Right cardiac atrium (tissue), 5 donors: ENCODE data around the gene KCNJ5. TPM values are rescaled to one million over a fixed set of nuclear protein-coding genes. Genes with fewer than 3 reads are reported as not detected.
A peak's percentile ranks its signal among the peaks of the same experiment; 100 is the strongest.

ENCODE experiments used
- ATAC-seq, 2 donors: fragments of 200-7000 bp; cut with Tn5 transposase; one replicate each; pipeline versions ENCODE4 v1.8.0 to v1.9.1; 2020; ENCODE audit warnings: moderate library complexity in 2 of 2, mild to moderate bottlenecking in 1 of 2
- DNase-seq, 3 donors: peaks; one replicate each; pipeline ENCODE4 v3.0.0-alpha.2; 2020
- H3K27ac ChIP-seq: one replicate; pipeline ENCODE4 v1.5.1; 2013; ENCODE audit warnings: mild to moderate bottlenecking, low read length, control low read depth, moderate library complexity
- H3K27me3 ChIP-seq: one replicate; pipeline ENCODE4 v1.6.1; 2013; ENCODE audit not compliant: control insufficient read depth, insufficient read depth
- H3K4me1 ChIP-seq: one replicate; pipeline ENCODE4 v1.6.1; 2013; ENCODE audit warnings: low read length; ENCODE audit not compliant: control insufficient read depth, insufficient read depth
- H3K4me3 ChIP-seq: one replicate; pipeline ENCODE4 v1.5.1; 2013; ENCODE audit warnings: low read length, control low read depth
- H3K9me3 ChIP-seq: one replicate; pipeline ENCODE4 v1.6.1; 2013; ENCODE audit warnings: low read length; ENCODE audit not compliant: control insufficient read depth
- WGBS: extraction: QIAGEN DNeasy Blood & Tissue Kit; methylation state at CpG from one replicate; pipeline ENCODE4 v1.1.7; 2013; 5-methylcytosine and 5-hydroxymethylcytosine counted together
- intact Hi-C, 4 donors: fragments of 100-400 bp; cut with DNase I; formaldehyde crosslinking; loops; one replicate each; pipeline versions ENCODE4 v1.11.0 to v1.14.0; 2022 to 2023
- polyA plus RNA-seq: library from polyadenylated mRNA; stranded (reverse); fragments of 200-250 nt; gene quantifications from one replicate; pipeline ENCODE4 v1.2.3, GENCODE V29; 2013
- total RNA-seq, 4 donors: library from RNA; stranded (reverse); fragmentation: NEBNext Ultra II Directional; extraction: Animal tissue kit (Norgen Biotek cat#: 25700); gene quantifications; one replicate each; pipeline ENCODE4 v1.2.1, GENCODE V29; 2021
- donor health status: healthy with polysubstance abuse.
- donor health status: DM: no; HTN: yes; CAD: no.
- donor health status: DM: no; HTN: no; CAD: no.
- donor health status: DM: no; HTN: yes; CAD: no; lungs with severe emphysema.
- donor health status: DM: yes; HTN: yes; CAD: no.

The KCNJ5 gene
- total and polyA plus RNA-seq, 5 donors = 9.3 to 30.0 (median 21.1) TPM

DNA sequence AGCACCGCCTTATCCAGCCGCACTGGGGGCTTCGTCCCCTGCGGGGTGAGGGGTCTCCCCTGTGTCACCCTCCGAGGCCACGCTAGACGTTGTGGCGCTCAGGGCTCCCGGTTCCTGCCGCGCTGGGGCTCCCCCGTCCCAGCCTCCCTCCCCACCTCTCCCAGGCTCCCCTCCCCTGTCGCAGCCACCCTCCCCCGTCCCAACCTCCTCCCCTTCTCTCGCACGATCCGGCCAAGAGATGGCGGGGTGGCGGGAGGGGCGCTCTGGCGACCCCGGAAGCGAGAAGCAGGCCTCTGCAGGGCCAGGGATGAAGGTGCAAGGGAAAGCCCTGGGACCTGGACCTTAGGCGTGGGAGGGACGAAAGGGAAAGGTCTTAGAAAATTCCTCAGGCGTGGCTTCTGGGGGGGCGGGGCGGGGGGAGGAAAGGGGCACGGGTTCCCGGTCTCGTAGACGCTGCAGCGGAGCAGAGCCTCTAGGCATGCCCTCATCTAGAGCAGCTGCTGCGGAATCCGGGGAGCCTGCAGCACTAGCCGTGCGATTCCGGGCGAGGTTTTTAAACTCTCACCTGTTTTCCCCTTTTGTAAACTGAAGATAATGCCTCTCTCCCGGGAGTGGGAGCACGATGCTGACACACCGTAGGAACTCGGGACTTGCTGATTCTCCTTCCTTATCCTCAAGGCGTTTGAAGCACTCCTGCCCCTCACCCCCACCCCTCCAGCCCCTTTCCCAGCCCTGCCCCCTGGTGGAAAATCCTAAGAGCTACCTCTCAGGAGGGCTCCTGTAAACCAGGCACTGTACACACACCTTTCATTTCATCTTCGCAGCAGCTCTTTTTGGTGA lies 14.4 kb downstream of the KCNJ5 start:
- peak overlapping the region; percentile 82 for H3K4me3 ChIP-seq
- H3K4me1 ChIP-seq = peaks cover 14% of the 10 kb centered on the region
- intact Hi-C loops = no loop called here
- peak overlapping the region; percentile 70 for H3K27ac ChIP-seq
- peak in 2 of 3 donors; percentile 60 to 71 for DNase-seq
- peak; percentile 50 to 53 for ATAC-seq
- 3% methylated on average over 45 of the region's 45 CpGs for WGBS
- H3K27me3 ChIP-seq = no peaks in the 10 kb centered on the region
- no peaks in the 10 kb centered on the region for H3K9me3 ChIP-seq

DNA sequence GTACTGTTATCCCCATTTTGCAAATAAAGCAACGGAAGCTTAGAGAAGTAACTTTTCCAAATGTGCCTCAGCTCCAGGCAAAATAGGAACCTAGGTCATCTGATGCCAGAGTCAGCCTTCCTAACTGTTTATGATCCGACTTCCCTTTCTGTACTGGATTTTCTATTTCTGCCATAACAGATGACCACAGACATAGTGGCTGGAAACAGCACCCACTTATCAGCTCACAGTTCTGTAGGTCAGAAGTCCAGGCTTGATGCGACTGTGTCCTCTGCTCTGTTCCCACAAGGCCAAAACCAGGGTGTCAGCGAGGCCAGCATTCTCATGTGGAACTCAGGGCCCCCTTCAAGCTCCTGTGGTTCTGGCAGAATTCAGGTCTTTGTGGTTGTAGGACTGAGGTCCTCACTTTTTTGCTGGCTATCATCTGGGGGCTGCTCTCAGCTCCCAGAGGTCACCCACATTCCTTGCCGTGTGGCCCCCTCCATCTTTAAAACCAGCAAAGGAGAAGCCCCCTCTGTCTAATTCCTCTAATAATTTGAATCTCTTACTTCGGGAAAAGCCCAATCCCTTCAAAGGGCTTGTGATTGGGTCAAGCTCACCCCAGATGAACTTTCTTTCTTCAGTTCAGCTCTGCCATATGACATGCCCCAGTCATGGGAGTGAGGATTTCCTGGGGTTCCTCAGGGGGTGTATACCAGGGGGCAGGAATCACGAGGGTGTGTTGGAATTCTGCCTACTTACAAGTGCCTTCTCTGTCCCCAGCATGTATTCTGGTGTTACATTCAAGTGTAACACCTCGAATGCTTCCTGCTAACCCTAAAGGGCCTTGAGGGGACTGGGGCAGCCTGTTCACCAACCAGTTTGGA lies 15.3 kb downstream of the KCNJ5 start:
- no peaks in the 10 kb centered on the region for H3K27me3 ChIP-seq
- DNase-seq (no peak), ATAC-seq (peak in 1 of 2 donors; percentile 12)
- peaks cover 13% of the 10 kb centered on the region for H3K4me1 ChIP-seq
- intact Hi-C loops = no loop called here
- peak overlapping the region; percentile 70 for H3K27ac ChIP-seq
- no peaks in the 10 kb centered on the region for H3K9me3 ChIP-seq
- peak overlapping the region; percentile 82 for H3K4me3 ChIP-seq
- 68% methylated on average over 8 of the region's 8 CpGs for WGBS

DNA sequence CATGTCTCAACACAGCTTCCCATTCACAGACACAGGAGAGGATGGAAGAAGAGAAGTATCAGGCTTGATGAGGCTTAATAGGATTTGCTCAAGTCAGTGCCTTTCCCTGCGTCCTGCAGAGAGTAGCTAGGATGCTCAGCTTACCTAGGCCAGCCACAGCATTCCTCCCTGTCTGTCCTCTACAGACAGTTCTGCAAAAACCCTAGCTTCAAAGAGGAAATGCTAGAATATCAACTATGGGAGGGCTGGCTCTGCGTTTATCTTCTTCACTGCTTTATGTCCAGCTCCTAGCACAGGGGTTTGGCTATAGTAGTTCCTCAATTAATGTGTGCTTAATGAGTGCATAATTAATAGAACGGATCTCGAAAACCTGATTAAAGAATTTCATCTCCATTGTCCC lies 16.4 kb downstream of the KCNJ5 start:
- ATAC-seq (no peak), DNase-seq (no peak)
- Histone ChIP-seq H3K27ac (no peak overlapping the region), H3K4me3 (no peak overlapping the region), H3K27me3 (no peaks in the 10 kb centered on the region), H3K9me3 (no peaks in the 10 kb centered on the region), H3K4me1 (peaks cover 10% of the 10 kb centered on the region)
- 90% methylated on average over 4 of the region's 4 CpGs for WGBS
- intact Hi-C loops = no loop called here

DNA sequence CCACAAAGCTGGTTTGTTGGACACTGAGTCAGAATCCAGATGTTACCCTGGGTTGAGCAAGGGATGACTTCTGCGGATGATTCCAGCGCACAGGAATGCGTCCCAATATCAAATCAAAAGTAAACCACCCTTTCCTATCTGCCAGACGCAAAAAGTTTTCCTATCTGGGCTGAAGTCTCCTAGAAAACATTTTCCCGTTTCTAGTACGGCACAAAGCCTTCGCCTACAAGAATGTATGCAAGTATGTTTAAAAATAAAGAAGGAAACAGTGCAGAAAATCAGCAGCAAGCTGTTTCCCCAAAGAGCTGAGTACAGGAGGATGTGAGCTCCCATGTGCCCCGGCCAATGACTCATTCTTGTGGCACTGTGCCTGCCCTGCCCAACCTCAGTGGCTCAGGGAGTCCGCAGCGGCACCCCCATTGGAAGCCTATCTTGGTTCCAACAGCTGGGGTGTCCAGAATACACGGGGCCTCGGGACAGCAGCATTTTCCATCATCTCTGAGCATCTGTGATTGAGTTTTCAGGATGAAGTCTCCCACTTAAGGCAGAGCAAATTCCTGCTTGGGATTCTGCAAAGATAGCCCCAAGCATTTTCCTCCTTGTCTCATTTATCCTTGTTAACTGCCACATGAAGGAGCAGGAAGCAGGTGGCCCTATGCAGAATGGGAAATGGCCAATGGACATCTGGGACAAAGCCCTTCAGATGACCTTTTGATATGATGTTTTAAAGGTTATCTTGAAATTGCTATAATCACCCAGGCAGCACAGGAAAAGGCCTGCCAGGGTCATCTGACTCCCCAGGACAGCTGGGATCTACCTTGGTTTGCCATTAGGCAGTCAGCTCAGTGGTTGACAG lies 17.5 kb downstream of the KCNJ5 start:
- 24% methylated on average over 12 of the region's 12 CpGs for WGBS
- no peak overlapping the region for H3K27ac ChIP-seq
- H3K4me3 ChIP-seq = no peak overlapping the region
- DNase-seq (peak; percentile 73 to 88 (median 84)), ATAC-seq (peak; percentile 47 to 72)
- H3K27me3 ChIP-seq = no peaks in the 10 kb centered on the region
- peaks cover 10% of the 10 kb centered on the region for H3K4me1 ChIP-seq
- H3K9me3 ChIP-seq = no peaks in the 10 kb centered on the region
- intact Hi-C loops = no loop called here

DNA sequence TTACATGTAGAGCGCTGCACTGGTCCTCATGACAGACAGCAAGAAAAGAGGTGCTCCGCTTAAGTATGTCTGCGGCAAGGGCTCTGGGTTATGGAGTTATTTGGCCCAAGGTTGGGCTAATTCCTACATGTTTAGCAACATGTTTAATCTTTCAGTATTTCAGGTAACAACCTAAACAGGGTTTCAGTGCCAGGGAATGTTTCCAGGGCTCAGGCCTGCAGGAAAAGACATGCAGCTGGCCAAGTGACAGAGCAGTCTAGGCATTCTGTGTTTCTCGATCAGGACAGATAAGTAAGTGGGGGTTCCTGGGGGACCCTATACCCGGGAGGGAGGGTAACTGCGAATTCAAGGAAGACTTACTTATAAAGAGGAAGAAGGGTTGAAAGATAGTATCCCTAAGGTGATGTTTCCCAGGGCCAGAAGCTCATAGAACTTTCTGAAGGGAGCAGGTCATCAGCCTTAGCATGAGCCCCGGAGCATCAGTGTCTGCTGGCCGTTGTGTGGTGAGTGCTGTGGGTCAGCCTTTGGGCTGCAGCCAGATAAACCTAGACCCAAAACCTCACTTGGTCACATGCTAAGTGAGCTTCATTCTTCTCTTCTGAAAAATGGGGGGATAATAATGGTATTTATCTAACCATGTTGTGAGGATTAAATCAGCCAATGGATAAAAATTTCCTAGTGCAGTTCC lies 18.4 kb downstream of the KCNJ5 start:
- Histone ChIP-seq H3K27me3 (no peaks in the 10 kb centered on the region), H3K9me3 (no peaks in the 10 kb centered on the region), H3K4me1 (peaks cover 8% of the 10 kb centered on the region), H3K27ac (no peak overlapping the region), H3K4me3 (no peak overlapping the region)
- intact Hi-C loops = loop anchor here in 1 of 4 donors (2.0 kb wide), 1 partner anchor 15 kb away; no protein-coding TSS in a partner anchor
- WGBS = 75% methylated on average over 8 of the region's 8 CpGs
- DNase-seq (no peak), ATAC-seq (no peak)

DNA sequence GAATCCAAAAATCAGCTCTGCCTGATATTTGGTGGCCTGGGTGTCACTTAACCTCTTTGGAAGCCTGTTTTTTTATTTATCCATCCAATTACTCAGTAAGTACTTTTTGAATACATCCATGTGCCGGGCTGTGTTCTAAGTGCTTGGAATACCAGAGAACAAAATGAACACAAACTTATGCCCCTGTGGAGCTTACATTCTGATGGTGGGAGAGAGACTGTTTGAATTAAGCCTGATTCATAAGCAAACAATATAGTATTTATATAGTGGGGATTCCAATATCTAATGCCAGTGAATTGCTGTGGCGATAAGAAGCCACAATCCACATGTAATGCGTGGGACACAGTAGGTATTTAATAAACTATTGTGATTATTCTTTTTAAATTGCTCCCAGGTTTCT lies 19.4 kb downstream of the KCNJ5 start:
- Histone ChIP-seq H3K4me1 (peaks cover 8% of the 10 kb centered on the region), H3K27ac (no peak overlapping the region), H3K4me3 (no peak overlapping the region), H3K27me3 (no peaks in the 10 kb centered on the region), H3K9me3 (no peaks in the 10 kb centered on the region)
- intact Hi-C loops = loop anchor here in 1 of 4 donors (2.0 kb wide), 1 partner anchor 16 kb away; no protein-coding TSS in a partner anchor
- ATAC-seq (no peak), DNase-seq (no peak)
- WGBS = 97% methylated on average over 3 of the region's 3 CpGs

DNA sequence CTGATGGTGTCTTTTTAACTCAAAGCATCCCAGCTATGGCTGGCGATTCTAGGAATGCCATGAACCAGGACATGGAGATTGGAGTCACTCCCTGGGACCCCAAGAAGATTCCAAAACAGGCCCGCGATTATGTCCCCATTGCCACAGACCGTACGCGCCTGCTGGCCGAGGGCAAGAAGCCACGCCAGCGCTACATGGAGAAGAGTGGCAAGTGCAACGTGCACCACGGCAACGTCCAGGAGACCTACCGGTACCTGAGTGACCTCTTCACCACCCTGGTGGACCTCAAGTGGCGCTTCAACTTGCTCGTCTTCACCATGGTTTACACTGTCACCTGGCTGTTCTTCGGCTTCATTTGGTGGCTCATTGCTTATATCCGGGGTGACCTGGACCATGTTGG lies 20.1 kb downstream of the KCNJ5 start:
- Histone ChIP-seq H3K9me3 (no peaks in the 10 kb centered on the region), H3K4me3 (no peak overlapping the region), H3K4me1 (peaks cover 8% of the 10 kb centered on the region), H3K27ac (no peak overlapping the region), H3K27me3 (no peaks in the 10 kb centered on the region)
- no peak for DNase-seq
- WGBS = 98% methylated on average over 17 of the region's 17 CpGs
- intact Hi-C loops = loop anchor here in 1 of 4 donors (2.0 kb wide), 1 partner anchor 16 kb away; no protein-coding TSS in a partner anchor
- ATAC-seq = no peak

DNA sequence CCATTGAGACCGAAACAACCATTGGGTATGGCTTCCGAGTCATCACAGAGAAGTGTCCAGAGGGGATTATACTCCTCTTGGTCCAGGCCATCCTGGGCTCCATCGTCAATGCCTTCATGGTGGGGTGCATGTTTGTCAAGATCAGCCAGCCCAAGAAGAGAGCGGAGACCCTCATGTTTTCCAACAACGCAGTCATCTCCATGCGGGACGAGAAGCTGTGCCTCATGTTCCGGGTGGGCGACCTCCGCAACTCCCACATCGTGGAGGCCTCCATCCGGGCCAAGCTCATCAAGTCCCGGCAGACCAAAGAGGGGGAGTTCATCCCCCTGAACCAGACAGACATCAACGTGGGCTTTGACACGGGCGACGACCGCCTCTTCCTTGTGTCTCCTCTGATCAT lies 20.5 kb downstream of the KCNJ5 start:
- ATAC-seq (no peak), DNase-seq (no peak)
- 96% methylated on average over 18 of the region's 18 CpGs for WGBS
- Histone ChIP-seq H3K4me3 (no peak overlapping the region), H3K4me1 (peaks cover 8% of the 10 kb centered on the region), H3K9me3 (no peaks in the 10 kb centered on the region), H3K27ac (no peak overlapping the region), H3K27me3 (no peaks in the 10 kb centered on the region)
- intact Hi-C loops = loop anchor here in 1 of 4 donors (2.0 kb wide), 1 partner anchor 17 kb away; no protein-coding TSS in a partner anchor

DNA sequence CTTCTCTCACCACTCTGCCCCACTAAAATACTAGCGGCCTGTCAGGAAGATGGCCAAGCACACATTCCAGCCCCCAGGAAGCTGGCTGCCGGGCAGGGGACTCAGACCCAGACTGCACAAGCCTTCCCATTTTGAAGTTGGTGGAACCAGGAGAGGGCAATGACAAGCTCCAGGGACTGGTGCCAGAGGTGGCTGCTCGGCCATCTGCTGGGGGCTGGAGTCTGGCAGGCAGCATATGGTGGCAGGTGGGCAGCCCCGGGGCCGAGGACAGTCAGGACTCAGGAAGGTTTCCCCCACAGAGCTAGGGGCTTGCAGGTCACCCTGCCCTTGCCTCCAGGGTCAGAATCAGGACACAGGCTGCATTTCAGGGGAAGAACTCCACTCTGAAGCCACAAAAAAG lies 22.6 kb downstream of the KCNJ5 start:
- intact Hi-C loops = no loop called here
- no peaks in the 10 kb centered on the region for H3K9me3 ChIP-seq
- H3K4me1 ChIP-seq = peaks cover 4% of the 10 kb centered on the region
- H3K27ac ChIP-seq = no peak overlapping the region
- no peaks in the 10 kb centered on the region for H3K27me3 ChIP-seq
- 70% methylated on average over 5 of the region's 5 CpGs for WGBS
- H3K4me3 ChIP-seq = no peak overlapping the region
- no peak for ATAC-seq
- DNase-seq = peak in 1 of 3 donors; percentile 37
